H1 (cell line): ENCODE data around the gene ATXN7L3. TPM values are rescaled to one million over a fixed set of nuclear protein-coding genes. Genes with fewer than 3 reads are reported as not detected.

Experiments used
- SAP30 ChIP-seq: fragments of 300-600 bp; sonication (generic); IDR thresholded peaks from 2 replicates; pipeline ENCODE4 v1.7.1; 2012; ENCODE audit warnings: low read length, moderate library complexity, mild to moderate bottlenecking, inconsistent platforms; ENCODE audit not compliant: insufficient read depth, insufficient replicate concordance
- SP2 ChIP-seq: IDR thresholded peaks from 2 replicates; pipeline ENCODE4 v1.6.1; 2012; ENCODE audit warnings: mild to moderate bottlenecking, low read length, inconsistent platforms
- TAF1 ChIP-seq: IDR thresholded peaks from 2 replicates; pipeline ENCODE4 v1.6.1; 2011; ENCODE audit warnings: mild to moderate bottlenecking, low read depth, low read length
- polyA plus RNA-seq, 7 experiments: library from polyadenylated mRNA; depleted of rRNA in 3 of 7; stranded (reverse) in 5 of 7; unstranded in 2 of 7; fragments of >200 nt in 5 of 7; fragments of 200-250 nt in 2 of 7; gene quantifications; 1 replicate in 5 of 7; 2 replicates in 1 of 7; 4 replicates in 1 of 7; pipeline versions ENCODE4 v1.2.1 to v1.2.3, GENCODE V29; 2011 to 2013; ENCODE audit warnings: missing spikeins in 2 of 7, mixed read lengths in 2 of 7
- total RNA-seq: library from RNA; stranded (reverse); fragmentation: NEBNext Ultra II Directional; extraction: Animal tissue kit (Norgen Biotek cat#: 25700); gene quantifications from 2 replicates; pipeline ENCODE4 v1.2.1, GENCODE V29; 2021

ATXN7L3 gene
- total and polyA plus RNA-seq, 2 of the 8 experiments (the other 6 are each of a cell fraction or from before 2014, with no cell fraction given) = 53.7 to 103 TPM

DNA sequence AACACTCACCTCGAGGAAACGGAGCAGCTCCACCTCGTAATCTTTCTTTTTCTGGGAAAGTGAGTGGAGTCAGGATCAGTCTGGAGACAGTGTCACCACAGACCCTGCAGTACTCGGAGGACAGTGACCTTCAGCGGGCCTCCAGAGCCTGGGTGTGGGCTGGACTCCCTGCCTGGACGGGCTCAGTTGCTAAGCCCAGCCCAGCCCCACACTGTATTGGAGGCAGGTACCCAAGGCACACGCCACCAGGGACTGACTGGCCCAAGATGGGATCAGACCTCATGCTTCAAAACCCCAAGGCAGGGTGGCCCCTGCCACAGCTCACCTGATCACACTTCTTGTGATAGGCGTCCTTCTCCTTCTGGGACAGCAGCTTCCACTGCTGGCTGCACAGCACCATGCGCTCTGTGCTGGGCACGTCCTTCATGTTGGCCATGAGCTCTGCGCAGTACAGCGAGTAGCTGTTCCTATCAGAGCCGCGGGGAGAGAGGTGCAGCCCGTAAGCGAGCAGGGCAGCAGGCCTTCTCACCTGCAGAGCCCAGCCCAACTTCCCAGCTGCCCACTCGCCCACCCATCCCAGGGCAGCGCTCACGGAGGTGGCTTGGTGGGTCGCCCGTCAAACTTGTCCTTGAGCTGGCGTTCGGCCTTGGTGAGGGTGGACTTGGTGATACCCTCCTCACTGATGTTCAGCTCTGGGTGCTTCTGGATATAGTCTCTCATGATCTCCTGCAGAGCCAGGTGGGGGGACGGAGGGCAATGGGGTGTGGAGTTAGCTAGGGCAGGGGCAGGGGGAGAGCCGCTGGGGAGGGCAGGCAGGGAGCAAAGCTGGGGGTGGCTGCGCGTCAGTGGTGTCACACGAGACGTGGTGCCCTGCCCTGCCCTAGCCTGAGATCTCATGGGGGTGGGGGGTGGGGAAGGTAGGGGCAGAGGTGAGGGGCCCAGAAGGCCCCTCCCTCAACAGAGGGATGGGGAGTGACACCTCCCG lies 11.9 kb upstream of the ATXN7L3 start (continued):
- no peak for TF ChIP-seq SP2
- TF ChIP-seq SAP30 = no peak
- no peak for TF ChIP-seq TAF1
